GM21447 (cell line): ENCODE measurements around the gene NSD2.
A peak's percentile ranks its signal among the peaks of the same experiment; 100 is the strongest.
"Not testable (repeated sequence)": the region's sequence is repeated elsewhere in the genome, so short reads cannot be mapped to it uniquely, and the experiment has no call there.

Source experiments
- ATAC-seq: cut with Tn5 transposase; IDR thresholded peaks from one replicate; pipeline ENCODE4 v1.9.1; 2021; ENCODE audit not compliant: unreplicated experiment

The NSD2 gene

GRCh38 chr4:1870578-1871443 lies at the start of gene NSD2:
Gene NSD2 (plus strand): TSS chr4:1871393. CDS start chr4:1900655, 29,262 bp downstream.
- ATAC-seq, result peak; percentile 54

GRCh38 chr4:1821679-1822567 lies 49.3 kb upstream of the NSD2 start:
- no peak for ATAC-seq

- ATAC-seq, result no peak
Observed at GRCh38 chr4:1822568-1823544, 48.3 kb upstream of the NSD2 start.

GRCh38 chr4:1823545-1823932 lies 47.7 kb upstream of the NSD2 start:
- no peak for ATAC-seq

GRCh38 chr4:1824746-1825145 lies 46.4 kb upstream of the NSD2 start:
- ATAC-seq, result no peak

GRCh38 chr4:1825326-1825725 lies 45.9 kb upstream of the NSD2 start:
- no peak for ATAC-seq

- ATAC-seq, result no peak
Observed at GRCh38 chr4:1826531-1827350, 44.5 kb upstream of the NSD2 start.

GRCh38 chr4:1830234-1830633 lies 41.0 kb upstream of the NSD2 start:
- ATAC-seq, result no peak

- ATAC-seq, result no peak
Observed at GRCh38 chr4:1830642-1831228, 40.5 kb upstream of the NSD2 start.

GRCh38 chr4:1831331-1831730 lies 39.9 kb upstream of the NSD2 start:
- no peak for ATAC-seq

- ATAC-seq, result no peak
Observed at GRCh38 chr4:1832690-1833089, 38.5 kb upstream of the NSD2 start.

- peak; percentile 2 for ATAC-seq
Observed at GRCh38 chr4:1833307-1834046, 37.7 kb upstream of the NSD2 start.

- ATAC-seq, result peak; percentile 65
Observed at GRCh38 chr4:1834047-1834775, 37.0 kb upstream of the NSD2 start.

- ATAC-seq, result not testable (repeated sequence)
Observed at GRCh38 chr4:1835836-1836235, 35.4 kb upstream of the NSD2 start.

- no peak for ATAC-seq
Observed at GRCh38 chr4:1836650-1837049, 34.5 kb upstream of the NSD2 start.

GRCh38 chr4:1837069-1837468 lies 34.1 kb upstream of the NSD2 start:
- ATAC-seq, result no peak

GRCh38 chr4:1839282-1839681 lies 31.9 kb upstream of the NSD2 start:
- no peak for ATAC-seq

GRCh38 chr4:1841201-1841886 lies 29.8 kb upstream of the NSD2 start:
- no peak for ATAC-seq
